ENCODE results near the gene NUP210L. TPM values are rescaled to one million over a fixed set of nuclear protein-coding genes. Genes with fewer than 3 reads are reported as not detected.
"Not testable (repeated sequence)": the region's sequence is repeated elsewhere in the genome, so short reads cannot be mapped to it uniquely, and the experiment has no call there.

Gene NUP210L
- total RNA-seq, 1 experiment from 2014 or later, result 0.12 TPM

GRCh38 chr1:153985941-153986761, 168.7 kb downstream of the NUP210L start, which contains the start of gene RAB13:
TSS of gene RAB13 (minus strand) at chr1:153986339. CDS start at chr1:153986236, 103 bp downstream.
- H3K9me3 Mint-ChIP-seq (ENCODE audit: low read depth, unreplicated experiment), result no peaks in the 10 kb centered on the region

GRCh38 chr1:153985341-153985912, 169.4 kb downstream of the NUP210L start:
- no peak for DNase-seq
- CTCF ChIA-PET, result interaction anchor here (0.5 to 2.1 kb wide), 6 partner anchors 18 to 184 kb away, joined by 3 to 18 read pairs (median 5); partner anchors contain the start of genes CREB3L4, DENND4B, GATAD2B and SLC39A1
- Mint-ChIP-seq H3K4me1 (ENCODE audit: low read depth, unreplicated experiment) (peaks cover 41% of the 10 kb centered on the region), H3K4me3 (ENCODE audit: low read depth, unreplicated experiment) (peak overlapping the region; percentile 84), H3K27me3 (ENCODE audit: unreplicated experiment) (peaks cover 4% of the 10 kb centered on the region), H3K27ac (ENCODE audit: unreplicated experiment) (peak overlapping the region; percentile 50), H3K9me3 (ENCODE audit: low read depth, unreplicated experiment) (no peaks in the 10 kb centered on the region), H3K36me3 (ENCODE audit: insufficient read depth, unreplicated experiment) (peaks cover 47% of the 10 kb centered on the region)
- intact Hi-C loops (cut with micrococcal nuclease; ENCODE audit: unreplicated experiment), result loop anchor here (5.0 to 10.0 kb wide), 3 partner anchors 308 to 631 kb away; partner anchors contain the start of genes NPR1 and S100A9
- TF ChIP-seq, protein P1, sequence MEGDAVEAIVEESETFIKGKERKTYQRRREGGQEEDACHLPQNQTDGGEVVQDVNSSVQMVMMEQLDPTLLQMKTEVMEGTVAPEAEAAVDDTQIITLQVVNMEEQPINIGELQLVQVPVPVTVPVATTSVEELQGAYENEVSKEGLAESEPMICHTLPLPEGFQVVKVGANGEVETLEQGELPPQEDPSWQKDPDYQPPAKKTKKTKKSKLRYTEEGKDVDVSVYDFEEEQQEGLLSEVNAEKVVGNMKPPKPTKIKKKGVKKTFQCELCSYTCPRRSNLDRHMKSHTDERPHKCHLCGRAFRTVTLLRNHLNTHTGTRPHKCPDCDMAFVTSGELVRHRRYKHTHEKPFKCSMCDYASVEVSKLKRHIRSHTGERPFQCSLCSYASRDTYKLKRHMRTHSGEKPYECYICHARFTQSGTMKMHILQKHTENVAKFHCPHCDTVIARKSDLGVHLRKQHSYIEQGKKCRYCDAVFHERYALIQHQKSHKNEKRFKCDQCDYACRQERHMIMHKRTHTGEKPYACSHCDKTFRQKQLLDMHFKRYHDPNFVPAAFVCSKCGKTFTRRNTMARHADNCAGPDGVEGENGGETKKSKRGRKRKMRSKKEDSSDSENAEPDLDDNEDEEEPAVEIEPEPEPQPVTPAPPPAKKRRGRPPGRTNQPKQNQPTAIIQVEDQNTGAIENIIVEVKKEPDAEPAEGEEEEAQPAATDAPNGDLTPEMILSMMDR (IDR thresholded peaks at IDR 0.05; ENCODE audit: unreplicated experiment), result no peak
- BruUV-seq (replicated peaks), result no TSS peak

More at GRCh38 chr1:153985941-153986761, 168.7 kb downstream of the NUP210L start, which contains the start of gene RAB13:
- CTCF ChIA-PET, result interaction anchor here (0.5 to 2.3 kb wide), 16 partner anchors 8 to 373 kb away, joined by 3 to 18 read pairs (median 3); partner anchors contain the start of genes CREB3L4, DENND4B, GATAD2B and JTB
- H3K4me3 Mint-ChIP-seq (ENCODE audit: low read depth, unreplicated experiment), result peak within 1 kb of the TSS; percentile 84
- peaks cover 48% of the 10 kb centered on the region for H3K4me1 Mint-ChIP-seq (ENCODE audit: low read depth, unreplicated experiment)
- H3K27ac Mint-ChIP-seq (ENCODE audit: unreplicated experiment), result peak within 1 kb of the TSS; percentile 67
- DNase-seq, result peak; percentile 86
- H3K36me3 Mint-ChIP-seq (ENCODE audit: insufficient read depth, unreplicated experiment), result peaks cover 54% of the 10 kb centered on the region
- TF ChIP-seq, protein P1 (IDR thresholded peaks at IDR 0.05; ENCODE audit: unreplicated experiment), result no peak
- peaks cover 12% of the 10 kb centered on the region for H3K27me3 Mint-ChIP-seq (ENCODE audit: unreplicated experiment)
- intact Hi-C loops (cut with micrococcal nuclease; ENCODE audit: unreplicated experiment), result loop anchor here (1.0 to 10.0 kb wide), 7 partner anchors 41 to 631 kb away; partner anchors contain the start of genes NPR1 and S100A9
- no TSS peak for BruUV-seq (replicated peaks)

DNA sequence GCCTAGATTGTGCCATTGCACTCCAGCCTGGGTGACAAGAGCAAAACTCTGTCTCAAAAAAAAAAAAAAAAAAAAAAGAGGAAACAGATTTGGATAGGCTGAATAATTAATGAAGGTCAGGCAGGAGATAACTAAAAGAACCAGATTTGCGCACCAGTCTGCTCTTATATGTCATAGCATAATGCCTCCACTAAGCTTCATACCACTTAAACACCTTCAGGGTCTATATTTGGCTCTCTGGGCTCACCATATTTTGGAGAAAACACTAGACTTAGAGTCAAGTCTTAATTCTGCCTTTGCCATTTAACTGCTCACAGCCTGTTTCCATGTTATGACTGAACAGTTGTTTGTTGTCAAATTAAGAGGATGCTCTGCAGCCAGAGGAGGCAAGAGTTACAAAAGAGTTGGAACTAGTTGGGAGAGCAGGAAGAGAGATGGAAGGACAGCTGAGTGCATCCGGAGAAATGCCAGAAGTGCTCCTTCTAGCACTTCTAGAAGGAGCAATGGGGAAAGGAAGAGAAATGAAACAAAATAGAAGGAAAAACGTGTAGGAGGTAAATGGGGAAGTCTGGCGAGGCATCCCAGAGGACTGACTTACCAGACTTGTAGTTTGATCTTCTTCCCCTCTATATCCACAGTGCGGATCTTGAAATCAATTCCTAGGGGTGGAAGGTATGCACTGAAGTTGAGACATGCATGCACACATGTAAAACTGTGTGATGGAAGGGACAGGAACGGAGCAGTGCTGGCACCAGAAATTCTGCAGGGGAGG, 170.6 kb downstream of the NUP210L start:
- intact Hi-C loops (cut with micrococcal nuclease; ENCODE audit: unreplicated experiment), result loop anchor here (10.0 kb wide), 2 partner anchors 470 to 630 kb away; partner anchors contain the start of gene S100A9
- no peak overlapping the region for H3K27ac Mint-ChIP-seq (ENCODE audit: unreplicated experiment)
- CTCF ChIA-PET, result interaction anchor here (0.6 kb wide), 1 partner anchor 41 kb away, joined by 3 read pairs; no protein-coding TSS in a partner anchor

DNA sequence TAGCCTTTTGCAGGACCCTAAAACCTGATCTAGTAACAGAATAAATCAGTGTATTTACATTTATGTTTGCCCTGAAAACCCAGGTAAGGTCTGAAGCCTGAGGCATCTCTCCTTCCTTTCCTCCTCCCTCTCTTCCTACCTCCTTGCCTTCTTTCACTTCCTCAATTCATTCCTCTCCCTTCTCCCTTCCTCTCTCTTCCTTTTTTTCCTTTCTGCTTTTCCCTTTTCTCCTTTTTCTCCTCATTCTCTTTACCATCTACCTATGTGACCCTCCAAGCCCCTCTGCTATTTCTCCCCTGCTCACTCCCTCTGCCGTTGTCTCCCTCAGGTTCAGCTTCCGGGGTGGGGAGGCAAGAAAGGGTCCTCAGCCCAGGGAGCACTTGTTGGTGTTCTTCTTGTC, 173.1 kb downstream of the NUP210L start:
- H3K27me3 Mint-ChIP-seq (ENCODE audit: unreplicated experiment); H3K4me3 Mint-ChIP-seq (ENCODE audit: low read depth, unreplicated experiment); DNase-seq; H3K27ac Mint-ChIP-seq (ENCODE audit: unreplicated experiment); H3K9me3 Mint-ChIP-seq (ENCODE audit: low read depth, unreplicated experiment); CTCF ChIA-PET: not testable (repeated sequence)
- TSS peak; percentile 90 for BruUV-seq (replicated peaks)
- Mint-ChIP-seq H3K36me3 (ENCODE audit: insufficient read depth, unreplicated experiment) (peaks cover 55% of the 10 kb centered on the region), H3K4me1 (ENCODE audit: low read depth, unreplicated experiment) (peaks cover 42% of the 10 kb centered on the region)
- intact Hi-C loops (cut with micrococcal nuclease; ENCODE audit: unreplicated experiment), result loop anchor here (10.0 kb wide), 2 partner anchors 467 to 627 kb away; partner anchors contain the start of gene S100A9

More for the DNA sequence above, 170.6 kb downstream of the NUP210L start:
- Mint-ChIP-seq H3K4me3 (ENCODE audit: low read depth, unreplicated experiment) (peak overlapping the region; percentile 84), H3K36me3 (ENCODE audit: insufficient read depth, unreplicated experiment) (peaks cover 38% of the 10 kb centered on the region), H3K27me3 (ENCODE audit: unreplicated experiment) (no peaks in the 10 kb centered on the region), H3K4me1 (ENCODE audit: low read depth, unreplicated experiment) (peaks cover 35% of the 10 kb centered on the region), H3K9me3 (ENCODE audit: low read depth, unreplicated experiment) (no peaks in the 10 kb centered on the region)
- no peak for DNase-seq
- BruUV-seq (replicated peaks), result no TSS peak
- TF ChIP-seq, protein P1 (IDR thresholded peaks at IDR 0.05; ENCODE audit: unreplicated experiment), result no peak

DNA sequence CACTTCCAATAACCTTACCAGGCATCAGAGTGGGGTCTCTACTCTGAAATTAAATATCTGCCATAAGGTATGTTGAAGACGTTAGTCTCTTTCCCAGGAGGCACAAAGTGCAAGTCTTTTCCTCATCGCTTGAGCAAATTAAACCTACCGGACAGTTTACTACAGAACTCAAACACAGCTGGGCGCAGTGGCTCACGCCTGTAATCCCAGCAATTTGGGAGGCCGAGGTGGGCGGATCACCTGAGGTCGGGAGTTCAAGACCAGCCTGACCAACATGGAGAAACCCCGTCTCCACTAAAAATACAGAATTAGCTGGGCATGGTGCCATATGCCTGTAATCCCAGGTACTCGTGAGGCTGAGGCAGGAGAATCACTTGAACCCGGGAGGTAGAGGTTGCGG, 175.8 kb downstream of the NUP210L start:
- DNase-seq; H3K27me3 Mint-ChIP-seq (ENCODE audit: unreplicated experiment); H3K4me3 Mint-ChIP-seq (ENCODE audit: low read depth, unreplicated experiment); intact Hi-C loops (cut with micrococcal nuclease; ENCODE audit: unreplicated experiment); H3K9me3 Mint-ChIP-seq (ENCODE audit: low read depth, unreplicated experiment); BruUV-seq (replicated peaks); H3K27ac Mint-ChIP-seq (ENCODE audit: unreplicated experiment): not testable (repeated sequence)
- peaks cover 64% of the 10 kb centered on the region for H3K36me3 Mint-ChIP-seq (ENCODE audit: insufficient read depth, unreplicated experiment)
- H3K4me1 Mint-ChIP-seq (ENCODE audit: low read depth, unreplicated experiment), result peaks cover 31% of the 10 kb centered on the region
- CTCF ChIA-PET, result interaction anchor here (1.0 kb wide), 1 partner anchor 182 kb away, joined by 3 read pairs; no protein-coding TSS in a partner anchor

Measured in Calu3 (cell line).